Panc1 (cell line): Measurements from ENCODE around the gene MAP1B. TPM values are rescaled to one million over a fixed set of nuclear protein-coding genes. Genes with fewer than 3 reads are reported as not detected.

Experiments used
- ATAC-seq: fragments of 200-7000 bp; cut with Tn5 transposase; 2 replicates; pipeline ENCODE4 v1.9.1; 2020; ENCODE audit warnings: mild to moderate bottlenecking, moderate library complexity
- Bru-seq: library from RNA; stranded (reverse); fragments of 400-500 nt; gene quantifications from one replicate; lab custom pipeline; 2021; lab: Mats Ljungman, UMichigan
- BruChase-seq, 2 experiments: library from RNA; stranded (reverse); fragments of 400-500 nt; gene quantifications; one replicate each; lab custom pipeline; 2021; lab: Mats Ljungman, UMichigan
- BruUV-seq: library from RNA; stranded (reverse); fragments of 400-500 nt; replicated peaks from 2 replicates; lab custom pipeline; 2021; lab: Mats Ljungman, UMichigan
- CTCF ChIA-PET: fragments of 300-600 bp; sonication (Branson Sonifier 250); formaldehyde crosslinking; loops from one replicate; lab custom pipeline; 2022; ENCODE audit warnings: antibody characterized with exemption; lab: Charles Lee
- POLR2A ChIA-PET: fragments of 300-600 bp; sonication (Branson Sonifier 250); formaldehyde crosslinking; loops from one replicate; lab custom pipeline; 2022; ENCODE audit warnings: antibody characterized with exemption; lab: Charles Lee
- DNase-seq: peaks from one replicate; pipeline ENCODE4 v3.0.0-alpha.2; 2010; ENCODE audit warnings: low read depth, low spot score
- H3K27ac ChIP-seq: 2 replicates; pipeline ENCODE4 v1.5.1; 2011; ENCODE audit warnings: mild to moderate bottlenecking, low read length, inconsistent platforms
- H3K27me3 ChIP-seq: fragments of 200-500 bp; sonication (Bioruptor generic); 2 replicates; pipeline ENCODE4 v1.6.0; 2014; ENCODE audit warnings: low read length, inconsistent platforms; ENCODE audit not compliant: control insufficient read depth, insufficient read depth
- H3K36me3 ChIP-seq: fragments of 200-500 bp; sonication (Bioruptor generic); 2 replicates; pipeline ENCODE4 v1.5.1; 2014; ENCODE audit warnings: inconsistent platforms, mild to moderate bottlenecking, low read length, moderate library complexity; ENCODE audit not compliant: control insufficient read depth, insufficient read depth
- H3K4me1 ChIP-seq: 2 replicates; pipeline ENCODE4 v1.5.1; 2011; ENCODE audit warnings: inconsistent platforms, mild to moderate bottlenecking, low read length, moderate library complexity; ENCODE audit not compliant: control insufficient read depth, insufficient read depth
- H3K4me3 ChIP-seq, 2 experiments: 2 replicates each; pipeline ENCODE4 v1.5.1; 2011 to 2012; ENCODE audit warnings: low read depth in 2 of 2, low read length in 2 of 2, mild to moderate bottlenecking in 2 of 2, inconsistent platforms in 1 of 2, moderate library complexity in 1 of 2
- H3K9me3 ChIP-seq: fragments of 200-500 bp; sonication (Bioruptor generic); 2 replicates; pipeline ENCODE4 v1.5.1; 2014; ENCODE audit warnings: low read depth, mild to moderate bottlenecking, inconsistent platforms, low read length, moderate library complexity; ENCODE audit not compliant: control insufficient read depth, insufficient read depth
- POLR2AphosphoS5 ChIP-seq: IDR thresholded peaks from 2 replicates; pipeline ENCODE4 v1.6.1; 2012; ENCODE audit warnings: mild to moderate bottlenecking, low read depth, low read length, moderate library complexity
- SIN3A ChIP-seq: IDR thresholded peaks from 2 replicates; pipeline ENCODE4 v1.6.1; 2012; ENCODE audit warnings: low read depth, mild to moderate bottlenecking, low read length, moderate library complexity, borderline replicate concordance; ENCODE audit not compliant: insufficient read depth
- TCF7L2 ChIP-seq: IDR thresholded peaks from 2 replicates; pipeline ENCODE4 v1.6.1; 2011; ENCODE audit warnings: mild to moderate bottlenecking, low read depth, low read length, inconsistent platforms
- in situ Hi-C: cut with HindIII; loops from 2 replicates; pipeline ENCODE4 v1.10.0; 2016; ENCODE audit warnings: low sequenced_read_pairs, low pct_unique_long_range_greater_than_20kb
- intact Hi-C: fragments of 100-400 bp; cut with micrococcal nuclease; formaldehyde crosslinking; loops from one replicate; pipeline ENCODE4 v1.10.0; 2022; ENCODE audit not compliant: unreplicated experiment
- long read RNA-seq: library from polyadenylated mRNA; unstranded; transcript quantifications from one replicate; pipeline ENCODE4 v2.0.0, GENCODE V29; 2021; ENCODE audit not compliant: unreplicated experiment
- polyA plus RNA-seq: library from polyadenylated mRNA; unstranded; fragments of >200 nt; gene quantifications from one replicate; pipeline ENCODE4 v1.2.1, GENCODE V29; 2012; ENCODE audit warnings: missing spikeins; ENCODE audit not compliant: insufficient read length
- total RNA-seq: library from RNA; stranded (reverse); gene quantifications from one replicate; pipeline ENCODE4 v1.2.1, GENCODE V29; 2021; ENCODE audit not compliant: unreplicated experiment
- TF ChIP-seq, protein P1 (sequence below), 2 experiments: IDR thresholded peaks; 2 replicates each; pipeline ENCODE4 v1.6.1; 2011 to 2012; ENCODE audit warnings: low read depth in 2 of 2, control low read depth in 1 of 2, low read length in 1 of 2, mild to moderate bottlenecking in 1 of 2, moderate library complexity in 1 of 2; ENCODE audit not compliant: insufficient read depth in 1 of 2
- TF ChIP-seq, protein P2 (sequence below): fragments of 450-650 bp; IDR thresholded peaks from 2 replicates; pipeline ENCODE4 v1.5.1; 2017; ENCODE audit warnings: mild to moderate bottlenecking

The MAP1B gene
- total RNA-seq = 82.3 TPM
- 13.3 TPM for polyA plus RNA-seq
- percentile 91 among the genes with signal in this experiment for Bru-seq, nascent RNA
- percentile 89 among the genes with signal in this experiment for BruChase-seq, experiment 1, labeled RNA remaining after a 2-hour chase
- percentile 96 among the genes with signal in this experiment for BruChase-seq, experiment 2, labeled RNA remaining after a 6-hour chase
- long read RNA-seq, partial matches to known transcripts = 227 of 260 reads
- long read RNA-seq, other reads (novel, unspliced or antisense) = 32 of 260 reads

- TF ChIP-seq SIN3A (0 out of 2 replicates have a peak, but pooled peaks have one; percentile 10), POLR2AphosphoS5 (peak; percentile 59; the same call in 1 of the 2 replicates), TCF7L2 (peak; percentile 76)
- TF ChIP-seq, protein P1, sequence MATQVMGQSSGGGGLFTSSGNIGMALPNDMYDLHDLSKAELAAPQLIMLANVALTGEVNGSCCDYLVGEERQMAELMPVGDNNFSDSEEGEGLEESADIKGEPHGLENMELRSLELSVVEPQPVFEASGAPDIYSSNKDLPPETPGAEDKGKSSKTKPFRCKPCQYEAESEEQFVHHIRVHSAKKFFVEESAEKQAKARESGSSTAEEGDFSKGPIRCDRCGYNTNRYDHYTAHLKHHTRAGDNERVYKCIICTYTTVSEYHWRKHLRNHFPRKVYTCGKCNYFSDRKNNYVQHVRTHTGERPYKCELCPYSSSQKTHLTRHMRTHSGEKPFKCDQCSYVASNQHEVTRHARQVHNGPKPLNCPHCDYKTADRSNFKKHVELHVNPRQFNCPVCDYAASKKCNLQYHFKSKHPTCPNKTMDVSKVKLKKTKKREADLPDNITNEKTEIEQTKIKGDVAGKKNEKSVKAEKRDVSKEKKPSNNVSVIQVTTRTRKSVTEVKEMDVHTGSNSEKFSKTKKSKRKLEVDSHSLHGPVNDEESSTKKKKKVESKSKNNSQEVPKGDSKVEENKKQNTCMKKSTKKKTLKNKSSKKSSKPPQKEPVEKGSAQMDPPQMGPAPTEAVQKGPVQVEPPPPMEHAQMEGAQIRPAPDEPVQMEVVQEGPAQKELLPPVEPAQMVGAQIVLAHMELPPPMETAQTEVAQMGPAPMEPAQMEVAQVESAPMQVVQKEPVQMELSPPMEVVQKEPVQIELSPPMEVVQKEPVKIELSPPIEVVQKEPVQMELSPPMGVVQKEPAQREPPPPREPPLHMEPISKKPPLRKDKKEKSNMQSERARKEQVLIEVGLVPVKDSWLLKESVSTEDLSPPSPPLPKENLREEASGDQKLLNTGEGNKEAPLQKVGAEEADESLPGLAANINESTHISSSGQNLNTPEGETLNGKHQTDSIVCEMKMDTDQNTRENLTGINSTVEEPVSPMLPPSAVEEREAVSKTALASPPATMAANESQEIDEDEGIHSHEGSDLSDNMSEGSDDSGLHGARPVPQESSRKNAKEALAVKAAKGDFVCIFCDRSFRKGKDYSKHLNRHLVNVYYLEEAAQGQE (IDR thresholded peaks at IDR 0.05; ENCODE audit: insufficient read depth in 1 of 2, low read depth in 2 of 2, low read length in 1 of 2) = no peak
- TF ChIP-seq, protein P2, sequence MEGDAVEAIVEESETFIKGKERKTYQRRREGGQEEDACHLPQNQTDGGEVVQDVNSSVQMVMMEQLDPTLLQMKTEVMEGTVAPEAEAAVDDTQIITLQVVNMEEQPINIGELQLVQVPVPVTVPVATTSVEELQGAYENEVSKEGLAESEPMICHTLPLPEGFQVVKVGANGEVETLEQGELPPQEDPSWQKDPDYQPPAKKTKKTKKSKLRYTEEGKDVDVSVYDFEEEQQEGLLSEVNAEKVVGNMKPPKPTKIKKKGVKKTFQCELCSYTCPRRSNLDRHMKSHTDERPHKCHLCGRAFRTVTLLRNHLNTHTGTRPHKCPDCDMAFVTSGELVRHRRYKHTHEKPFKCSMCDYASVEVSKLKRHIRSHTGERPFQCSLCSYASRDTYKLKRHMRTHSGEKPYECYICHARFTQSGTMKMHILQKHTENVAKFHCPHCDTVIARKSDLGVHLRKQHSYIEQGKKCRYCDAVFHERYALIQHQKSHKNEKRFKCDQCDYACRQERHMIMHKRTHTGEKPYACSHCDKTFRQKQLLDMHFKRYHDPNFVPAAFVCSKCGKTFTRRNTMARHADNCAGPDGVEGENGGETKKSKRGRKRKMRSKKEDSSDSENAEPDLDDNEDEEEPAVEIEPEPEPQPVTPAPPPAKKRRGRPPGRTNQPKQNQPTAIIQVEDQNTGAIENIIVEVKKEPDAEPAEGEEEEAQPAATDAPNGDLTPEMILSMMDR = no peak
- BruUV-seq = TSS peak; percentile 18
- CTCF ChIA-PET = no interaction called here
- H3K27me3 ChIP-seq = no peaks in the 10 kb centered on the region; the same call in 1 of the 2 replicates
- peak within 1 kb of the TSS; percentile 80 to 93 for H3K4me3 ChIP-seq
- H3K36me3 ChIP-seq = no peaks in the 10 kb centered on the region
- ATAC-seq (peak; percentile 85), DNase-seq (no peak)
- H3K27ac ChIP-seq = peak within 1 kb of the TSS; percentile 79
- intact Hi-C loops = loop anchor here (10.0 kb wide), 1 partner anchor 323 kb away; no protein-coding TSS in a partner anchor
- in situ Hi-C loops = no loop called here
- H3K4me1 ChIP-seq = peaks cover 19% of the 10 kb centered on the region
- POLR2A ChIA-PET = interaction anchor here (0.7 kb wide), 1 partner anchor 200 kb away, joined by 7 read pairs; no protein-coding TSS in a partner anchor
- 0 out of 2 replicates have a peak, but pooled peaks cover 6% of the 10 kb centered on the region for H3K9me3 ChIP-seq
These were observed at the start of gene MAP1B for GRCh38 chr5:72107131-72107900. TSS of gene MAP1B (plus strand) at chr5:72107475. CDS start at chr5:72107532, 57 bp downstream.

DNA sequence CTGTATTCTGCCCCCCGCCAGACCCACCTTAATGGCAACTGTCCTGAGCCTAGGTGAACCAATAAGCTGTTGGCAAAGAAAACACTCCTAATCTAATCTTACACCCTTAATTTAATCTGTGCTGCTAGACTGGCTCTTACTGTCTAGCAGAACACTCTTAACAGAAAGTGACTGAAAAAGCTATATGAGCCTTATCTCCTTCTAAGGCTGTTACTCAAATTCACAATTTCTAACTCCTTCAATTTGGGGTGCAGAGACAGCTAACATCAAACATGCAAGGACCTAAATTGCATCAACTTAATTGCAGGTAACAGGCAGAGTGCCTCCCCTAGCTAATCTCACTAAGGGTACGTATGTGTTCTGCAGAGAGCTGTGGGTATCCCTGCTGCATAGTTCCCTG, 49.5 kb upstream of the MAP1B start:
- BruUV-seq = no TSS peak
- TF ChIP-seq, protein P1 (IDR thresholded peaks at IDR 0.05; ENCODE audit: insufficient read depth in 1 of 2, low read depth in 2 of 2, low read length in 1 of 2) = no peak
- TF ChIP-seq TCF7L2 = no peak
- no peak for TF ChIP-seq SIN3A
- no peak for TF ChIP-seq POLR2AphosphoS5
- TF ChIP-seq, protein P2 = no peak
- Histone ChIP-seq H3K27ac (no peak overlapping the region), H3K27me3 (peaks cover 22% of the 10 kb centered on the region), H3K4me1 (no peaks in the 10 kb centered on the region), H3K9me3 (no peaks in the 10 kb centered on the region), H3K36me3 (no peaks in the 10 kb centered on the region; the same call in 1 of the 2 replicates), H3K4me3 (no peak overlapping the region)
- intact Hi-C loops (no loop called here), in situ Hi-C loops (no loop called here)
- ChIA-PET CTCF (no interaction called here), POLR2A (interaction anchor here (0.6 kb wide), 1 partner anchor 67 kb away, joined by 6 read pairs; no protein-coding TSS in a partner anchor)
- ATAC-seq (no peak), DNase-seq (no peak)
